ENCODE data around the gene SELP.
"Not testable (repeated sequence)": the region's sequence is repeated elsewhere in the genome, so short reads cannot be mapped to it uniquely, and the experiment has no call there.

SELP gene

GRCh38 chr1:169630006-169630405 lies at the start of gene SELP:
Gene SELP, minus strand, starts transcription at chr1:169630124. Its CDS starts 50 bp downstream, at chr1:169630074.
- no peak for DNase-seq

- no peak for DNase-seq
Observed at GRCh38 chr1:169679692-169680091, 49.8 kb upstream of the SELP start.

DNA sequence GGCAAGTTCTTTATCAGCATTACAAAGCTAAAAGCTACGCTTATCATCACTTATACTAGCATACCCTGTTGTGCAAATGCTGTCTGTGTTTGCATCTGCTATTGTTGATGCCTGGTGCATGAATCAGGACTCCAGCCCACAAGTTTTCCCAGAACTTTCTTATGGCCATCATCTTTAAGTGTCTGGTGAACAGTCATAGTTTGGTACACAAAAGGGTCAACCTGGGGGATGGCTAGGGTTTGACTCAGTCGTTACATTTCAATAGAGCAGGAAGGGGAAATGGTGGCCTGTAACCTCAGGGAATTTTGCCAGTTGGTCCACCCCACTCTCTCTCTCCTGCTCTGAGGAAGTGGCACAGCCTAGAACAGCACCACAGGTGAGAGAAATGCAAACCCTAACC lies 46.1 kb upstream of the SELP start:
- DNase-seq: no peak

GRCh38 chr1:169670836-169671235 lies 40.9 kb upstream of the SELP start:
- DNase-seq: no peak

DNA sequence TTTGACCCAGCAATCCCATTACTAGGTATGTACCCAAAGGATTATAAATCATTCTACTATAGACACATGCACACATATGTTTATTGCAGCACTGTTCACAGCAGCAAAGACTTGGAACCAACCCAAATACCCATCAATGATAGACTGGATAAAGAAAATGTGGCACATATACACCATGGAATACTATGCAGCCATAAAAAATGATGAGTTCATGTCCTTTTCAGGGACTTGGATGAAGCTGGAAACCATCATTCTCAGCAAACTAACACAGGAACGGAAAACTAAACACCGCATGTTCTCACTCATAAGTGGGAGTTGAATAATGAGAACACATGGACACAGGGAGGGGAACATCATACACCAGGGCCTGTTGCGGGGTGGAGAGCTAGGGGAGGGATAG lies 40.3 kb upstream of the SELP start:
- not testable (repeated sequence) for DNase-seq

DNA sequence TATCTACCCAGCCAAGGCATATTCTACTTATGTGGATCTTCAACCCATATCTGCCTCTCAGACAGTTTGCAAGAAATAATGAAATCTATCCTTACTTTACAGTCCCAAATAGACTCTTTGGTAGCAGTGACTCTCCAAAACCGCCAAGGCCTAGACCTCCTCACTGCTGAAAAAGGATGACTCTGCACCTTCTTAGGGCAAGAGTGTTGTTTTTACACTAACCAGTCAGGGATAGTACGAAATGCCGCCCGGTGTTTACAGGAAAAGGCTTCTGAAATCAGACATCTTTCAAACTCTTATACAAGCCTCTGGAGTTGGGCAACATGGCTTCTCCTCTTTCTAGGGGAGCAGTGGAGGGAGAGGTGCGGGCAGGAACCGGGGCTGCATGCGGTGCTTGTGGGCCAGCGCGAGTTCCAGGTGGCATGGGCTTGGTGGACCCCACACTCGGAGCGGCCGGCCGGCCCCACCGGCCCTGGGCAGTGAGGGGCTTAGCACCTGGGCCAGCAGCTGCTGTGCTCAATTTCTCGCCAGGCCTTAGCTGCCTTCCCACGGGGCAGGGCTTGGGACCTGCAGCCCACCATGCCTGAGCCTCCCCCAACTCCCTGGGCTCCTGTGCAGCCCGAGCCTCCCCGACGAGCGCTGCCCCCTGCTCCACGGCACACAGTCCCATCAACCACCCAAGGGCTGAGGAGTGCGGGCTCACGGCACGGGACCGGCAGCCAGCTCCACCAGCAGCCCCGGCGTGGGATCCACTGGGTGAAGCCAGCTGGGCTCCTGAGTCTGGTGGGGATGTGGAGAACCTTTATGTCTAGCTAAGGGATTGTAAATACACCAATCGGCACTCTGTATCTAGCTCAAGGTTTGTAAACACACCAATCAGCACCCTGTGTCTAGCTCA lies 38.0 kb upstream of the SELP start:
- not testable (repeated sequence) for DNase-seq

DNA sequence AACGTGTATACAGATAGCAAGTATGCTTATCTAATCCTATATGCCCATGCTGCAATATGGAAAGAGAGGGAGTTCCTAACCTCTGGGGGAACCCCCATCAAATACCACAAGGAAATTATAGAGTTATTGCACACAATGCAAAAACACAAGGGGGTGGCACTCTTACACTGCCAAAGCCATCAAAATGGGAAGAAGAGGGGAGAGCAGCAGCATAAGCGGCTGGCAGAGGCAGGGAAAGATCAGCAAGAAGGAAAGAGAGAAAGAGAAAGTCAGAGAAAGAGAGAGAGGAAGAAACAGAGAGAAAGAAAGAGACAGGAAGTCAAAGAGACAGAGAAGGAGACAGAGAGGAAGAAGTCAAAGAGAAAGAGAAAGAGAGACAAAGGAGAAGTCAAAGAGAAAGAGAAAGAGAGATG lies 37.3 kb upstream of the SELP start:
- not testable (repeated sequence) for DNase-seq

- not testable (repeated sequence) for DNase-seq
Observed at GRCh38 chr1:169662680-169663079, 32.8 kb upstream of the SELP start.

DNA sequence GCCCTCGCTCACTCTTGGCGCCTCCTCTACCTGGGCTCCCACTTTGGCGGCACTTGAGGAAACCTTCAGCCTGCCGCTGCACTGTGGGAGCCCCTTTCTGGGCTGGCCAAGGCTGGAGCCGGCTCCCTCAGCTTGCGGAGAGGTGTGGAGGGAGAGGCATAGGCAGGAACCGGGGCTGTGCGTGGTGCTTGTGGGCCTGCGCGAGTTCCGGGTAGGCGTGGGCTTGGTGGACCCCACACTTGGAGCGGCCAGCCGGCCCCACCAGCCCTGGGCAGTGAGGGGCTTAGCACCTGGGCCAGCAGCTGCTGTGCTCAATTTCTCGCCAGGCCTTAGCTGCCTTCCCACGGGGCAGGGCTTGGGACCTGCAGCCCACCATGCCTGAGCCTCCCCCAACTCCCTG lies 31.1 kb upstream of the SELP start:
- DNase-seq: not testable (repeated sequence)

- not testable (repeated sequence) for DNase-seq
Observed at GRCh38 chr1:169658777-169659176, 28.9 kb upstream of the SELP start.

GRCh38 chr1:169653873-169654272 lies 23.9 kb upstream of the SELP start:
- DNase-seq: no peak

- DNase-seq: no peak
Observed at GRCh38 chr1:169651035-169651434, 21.1 kb upstream of the SELP start.

DNA sequence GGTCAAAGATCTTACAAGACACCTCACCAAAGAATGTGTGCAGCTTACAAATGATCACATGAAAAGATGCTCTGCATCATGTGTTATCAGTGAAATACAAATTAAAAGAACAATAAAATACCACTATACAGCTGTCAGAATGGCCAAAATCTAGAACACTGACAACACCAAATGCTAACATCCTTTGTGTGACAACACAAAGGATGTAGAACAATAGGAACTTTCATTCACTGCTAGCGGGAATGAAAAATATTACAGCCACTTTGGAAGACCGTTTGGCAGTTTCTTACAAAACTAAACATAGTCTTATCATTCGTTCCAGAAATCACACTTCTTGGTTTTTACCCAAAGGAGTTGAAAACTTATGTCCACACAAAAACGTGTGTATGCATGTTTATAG lies 20.6 kb upstream of the SELP start:
- DNase-seq: no peak

DNA sequence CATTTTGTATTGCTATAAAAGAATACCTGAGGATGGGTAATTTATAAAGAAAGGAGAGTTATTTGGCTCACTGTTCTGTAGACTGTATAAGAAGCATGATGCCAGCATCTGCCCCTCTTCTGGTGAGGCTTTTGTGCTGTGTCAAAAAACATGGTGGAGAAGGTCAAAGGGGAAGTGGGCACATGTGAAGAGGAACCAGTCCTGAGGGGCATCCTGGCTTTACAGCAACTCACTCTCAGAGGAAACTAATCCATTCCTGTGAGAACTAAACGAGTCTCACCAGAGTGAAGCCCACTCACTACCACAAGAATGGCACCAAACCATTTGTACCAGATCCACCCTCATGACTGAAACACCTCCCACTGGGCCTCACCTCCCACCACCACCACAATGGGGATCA lies 18.8 kb upstream of the SELP start:
- DNase-seq: no peak

DNA sequence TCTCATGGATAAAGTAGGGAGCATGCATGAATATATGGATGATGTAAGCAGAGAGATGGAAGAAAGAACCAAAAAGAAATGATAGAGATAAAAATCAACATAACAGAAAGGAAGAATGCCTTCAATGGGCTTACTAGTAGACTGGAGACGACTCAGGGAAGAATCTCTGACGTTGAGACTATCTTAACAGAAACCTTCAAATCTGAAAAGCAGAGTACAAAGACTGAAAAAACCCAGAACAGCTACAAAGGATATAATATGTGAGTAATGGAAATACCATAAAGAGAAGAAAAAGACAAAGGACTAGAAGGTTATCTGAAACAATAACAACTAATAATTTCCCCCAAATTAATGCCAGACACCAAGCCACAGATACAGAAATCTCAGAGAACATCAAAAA lies 18.3 kb upstream of the SELP start:
- no peak for DNase-seq

GRCh38 chr1:169647512-169647911 lies 17.6 kb upstream of the SELP start:
- DNase-seq: no peak

- no peak for DNase-seq
Observed at GRCh38 chr1:169644297-169644696, 14.4 kb upstream of the SELP start.

GRCh38 chr1:169634877-169635276 lies 5.0 kb upstream of the SELP start:
- no peak for DNase-seq

GRCh38 chr1:169634145-169634544 lies 4.2 kb upstream of the SELP start:
- no peak for DNase-seq

DNA sequence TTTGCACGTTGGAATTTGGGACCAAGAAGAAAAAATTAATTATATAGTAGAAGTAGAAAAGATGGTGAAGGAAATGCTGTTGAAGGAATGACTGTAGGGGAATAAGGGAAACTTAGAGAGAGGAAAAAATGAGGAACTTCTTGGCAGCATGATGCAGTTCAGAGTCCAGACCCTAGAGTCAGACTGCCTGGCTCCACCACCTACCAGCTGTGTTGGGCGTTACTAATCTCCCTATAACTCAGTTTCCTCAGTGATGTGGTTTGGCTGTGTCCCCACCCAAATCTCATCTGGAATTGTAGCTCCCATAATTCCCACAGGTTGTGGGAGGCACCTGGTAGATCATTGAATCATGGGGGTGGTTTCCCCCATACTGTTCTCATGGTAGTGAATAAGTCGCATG lies 1.3 kb upstream of the SELP start:
- no peak for DNase-seq

DNA sequence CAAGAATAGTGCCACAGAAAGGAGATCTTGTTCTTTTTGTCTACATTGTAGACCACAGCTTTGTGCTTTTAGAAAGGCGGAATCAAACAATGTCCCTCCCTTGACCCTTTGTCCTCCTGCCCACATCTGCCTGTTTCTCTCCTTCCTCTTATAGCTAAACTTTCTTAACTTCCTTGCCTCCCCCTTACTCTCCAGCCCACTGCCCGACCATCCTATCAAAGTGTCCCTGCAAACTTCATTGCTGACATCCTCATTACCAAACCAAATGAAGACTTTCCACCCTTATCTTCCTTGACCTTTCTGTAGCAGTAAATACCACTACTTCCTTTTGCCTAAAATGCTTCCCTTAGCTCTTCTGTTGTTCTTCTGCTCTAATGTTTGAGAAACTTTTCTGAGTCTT lies 5.0 kb downstream of the SELP start:
- no peak for DNase-seq

GRCh38 chr1:169624122-169624521 lies 5.8 kb downstream of the SELP start:
- no peak for DNase-seq

DNA sequence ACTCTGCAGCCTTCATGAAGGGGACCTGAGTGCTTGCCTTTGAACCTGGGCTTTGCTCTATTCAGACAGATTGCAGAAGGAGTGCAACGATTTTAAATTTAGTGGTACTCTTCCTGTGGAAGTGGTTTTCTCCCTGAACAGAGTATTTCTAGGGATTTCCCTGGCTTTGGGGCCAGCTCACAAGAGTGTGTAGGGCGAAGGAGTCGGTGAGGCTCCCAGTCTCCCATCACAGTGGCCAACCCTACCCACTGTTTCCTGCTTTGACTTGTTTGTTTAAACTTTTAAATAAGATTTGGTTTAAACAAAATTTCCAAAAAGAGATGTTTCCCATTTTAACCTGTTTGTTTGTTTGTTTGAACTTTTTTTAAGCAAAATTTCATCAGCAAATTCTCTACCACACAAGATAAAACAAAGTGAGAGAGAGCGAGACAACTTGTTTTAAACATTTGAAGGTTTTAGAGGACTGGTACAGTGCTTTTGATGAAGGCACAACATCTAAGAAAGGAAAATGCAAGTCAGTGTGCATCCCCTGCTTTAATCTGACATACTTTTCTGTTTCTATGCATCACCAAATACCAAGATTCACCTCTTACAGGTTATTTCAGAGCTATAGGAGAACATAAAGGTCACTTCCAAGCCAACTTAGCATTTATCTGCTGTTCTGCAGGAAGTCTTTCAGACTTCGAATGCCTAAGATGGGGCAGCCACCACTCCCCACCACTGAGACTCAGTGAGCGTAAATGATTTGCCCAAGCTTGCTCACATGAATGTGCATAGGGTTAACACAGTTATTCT lies 6.6 kb downstream of the SELP start:
- no peak for DNase-seq

DNA sequence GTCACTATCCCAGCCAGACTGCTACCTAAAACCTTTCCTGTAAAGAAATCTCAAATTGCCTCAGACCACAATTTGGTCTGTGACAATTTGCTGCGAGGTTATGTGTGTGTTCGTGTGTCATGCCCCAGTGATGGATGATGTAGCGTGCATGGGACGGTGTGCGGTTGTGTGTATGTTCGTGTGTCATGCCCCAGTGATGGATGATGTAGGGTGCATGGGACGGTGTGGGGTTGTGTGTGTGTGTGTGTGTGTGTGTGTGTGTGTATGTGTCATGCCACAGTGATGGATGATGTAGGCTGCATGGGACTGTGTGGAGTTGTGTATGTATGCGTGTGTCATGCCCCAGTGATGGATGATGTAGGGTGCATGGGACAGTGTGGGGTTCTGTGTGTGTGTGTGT lies 9.4 kb downstream of the SELP start:
- no peak for DNase-seq

Measured in islet precursor cell (in vitro differentiated cells).